IMR-90 (cell line): ENCODE measurements around the gene SUGP2. TPM values are rescaled to one million over a fixed set of nuclear protein-coding genes. Genes with fewer than 3 reads are reported as not detected.

ENCODE experiments used
- ATAC-seq: fragments of 200-7000 bp; cut with Tn5 transposase; 2 replicates; pipeline ENCODE4 v1.9.1; 2020; ENCODE audit warnings: low read depth, mild to moderate bottlenecking, moderate library complexity
- BruUV-seq: library from RNA; stranded (reverse); fragments of 400-500 nt; replicated peaks from 2 replicates; lab custom pipeline; 2021; lab: Mats Ljungman, UMichigan
- CTCF ChIA-PET: fragments of 300-600 bp; formaldehyde crosslinking; extraction: SDS; loops from one replicate; lab custom pipeline; 2021; ENCODE audit warnings: antibody characterized with exemption; lab: Yijun Ruan, JAX
- POLR2A ChIA-PET: fragments of 300-600 bp; sonication (Branson Sonifier 250); formaldehyde crosslinking; loops from one replicate; lab custom pipeline; 2022; ENCODE audit warnings: antibody characterized with exemption; ENCODE audit not compliant: unreplicated experiment; lab: Charles Lee
- DNase-seq: peaks from one replicate; pipeline ENCODE4 v3.0.0; 2013
- H2AFZ ChIP-seq: replicated peaks from 2 replicates; pipeline ENCODE3; 2013; ENCODE audit warnings: low read length, mild to moderate bottlenecking; ENCODE audit not compliant: poor library complexity
- H2AK5ac ChIP-seq: 2 replicates; pipeline ENCODE4 v1.6.1; 2013; ENCODE audit warnings: low read depth, low read length, inconsistent platforms
- H2AK9ac ChIP-seq: replicated peaks from 2 replicates; pipeline ENCODE3; 2013; ENCODE audit warnings: mild to moderate bottlenecking, low read depth, low read length, moderate library complexity; ENCODE audit not compliant: poor library complexity
- H2BK120ac ChIP-seq: 2 replicates; pipeline ENCODE4 v1.6.1; 2013; ENCODE audit warnings: low read depth, low read length, inconsistent platforms
- H2BK15ac ChIP-seq: 3 replicates; pipeline ENCODE4 v1.6.1; 2013; ENCODE audit warnings: low read depth, low read length, inconsistent platforms
- H2BK20ac ChIP-seq: 2 replicates; pipeline ENCODE4 v1.6.1; 2013; ENCODE audit warnings: low read depth, mild to moderate bottlenecking, inconsistent platforms, low read length, moderate library complexity
- H2BK5ac ChIP-seq: 2 replicates; pipeline ENCODE4 v1.6.1; 2013; ENCODE audit warnings: mild to moderate bottlenecking, low read depth, low read length, inconsistent platforms; ENCODE audit not compliant: poor library complexity, severe bottlenecking
- H3K14ac ChIP-seq: replicated peaks from 2 replicates; pipeline ENCODE4 v1.6.1; 2013; ENCODE audit warnings: low read depth, low read length, inconsistent platforms
- H3K18ac ChIP-seq: 2 replicates; pipeline ENCODE4 v1.6.1; 2013; ENCODE audit warnings: low read depth, low read length, control low read depth
- H3K23ac ChIP-seq: 2 replicates; pipeline ENCODE4 v1.6.1; 2013; ENCODE audit warnings: low read depth, low read length, inconsistent platforms
- H3K27ac ChIP-seq: 2 replicates; pipeline ENCODE4 v1.5.1; 2013; ENCODE audit warnings: mild to moderate bottlenecking, control low read depth, low read length; ENCODE audit not compliant: insufficient read depth
- H3K27me3 ChIP-seq: 2 replicates; pipeline ENCODE4 v1.6.1; 2013; ENCODE audit warnings: low read length; ENCODE audit not compliant: control insufficient read depth, insufficient read depth
- H3K36me3 ChIP-seq: 2 replicates; pipeline ENCODE4 v1.6.1; 2013; ENCODE audit warnings: low read length, mixed read lengths; ENCODE audit not compliant: control insufficient read depth, insufficient read depth
- H3K4ac ChIP-seq: 2 replicates; pipeline ENCODE4 v1.6.1; 2013; ENCODE audit warnings: low read depth, low read length, inconsistent platforms
- H3K4me1 ChIP-seq: 2 replicates; pipeline ENCODE4 v1.6.1; 2013; ENCODE audit warnings: low read length, mixed read lengths; ENCODE audit not compliant: control insufficient read depth, insufficient read depth
- H3K4me2 ChIP-seq: 2 replicates; pipeline ENCODE4 v1.6.1; 2013; ENCODE audit warnings: low read depth, mild to moderate bottlenecking, control low read depth, low read length, moderate library complexity
- H3K4me3 ChIP-seq: 2 replicates; pipeline ENCODE4 v1.5.1; 2013; ENCODE audit warnings: low read depth, mild to moderate bottlenecking, control low read depth, low read length, moderate library complexity; ENCODE audit not compliant: insufficient read depth
- H3K56ac ChIP-seq: 2 replicates; pipeline ENCODE4 v1.6.1; 2013; ENCODE audit warnings: low read length, inconsistent platforms; ENCODE audit not compliant: insufficient read depth; ENCODE audit errors: extremely low read depth
- H3K79me1 ChIP-seq, 2 experiments: 2 replicates each; pipeline ENCODE4 v1.6.1; 2013; ENCODE audit warnings: low read length in 2 of 2, inconsistent platforms in 1 of 2, low read depth in 1 of 2
- H3K9ac ChIP-seq: 2 replicates; pipeline ENCODE4 v1.6.1; 2013; ENCODE audit warnings: low read depth, low read length, control low read depth
- H3K9me1 ChIP-seq: 2 replicates; pipeline ENCODE4 v1.6.1; 2013; ENCODE audit warnings: low read length, inconsistent platforms; ENCODE audit not compliant: insufficient read depth
- H3K9me3 ChIP-seq: 2 replicates; pipeline ENCODE4 v1.6.1; 2013; ENCODE audit warnings: low read length; ENCODE audit not compliant: control insufficient read depth, insufficient read depth
- H4K20me1 ChIP-seq: 2 replicates; pipeline ENCODE4 v1.6.1; 2013; ENCODE audit warnings: low read length, inconsistent platforms; ENCODE audit not compliant: insufficient read depth
- H4K5ac ChIP-seq: 2 replicates; pipeline ENCODE4 v1.6.1; 2013; ENCODE audit warnings: mild to moderate bottlenecking, low read depth, low read length, control low read depth
- H4K8ac ChIP-seq, 2 experiments: 2 replicates each; pipeline ENCODE4 v1.6.1; 2013; ENCODE audit warnings: low read depth in 2 of 2, low read length in 2 of 2, control low read depth in 1 of 2, inconsistent platforms in 1 of 2
- H4K91ac ChIP-seq: 2 replicates; pipeline ENCODE4 v1.6.1; 2013; ENCODE audit warnings: low read depth, low read length, inconsistent platforms; ENCODE audit not compliant: insufficient read depth
- BHLHE40 ChIP-seq: fragments of 150-350 bp; IDR thresholded peaks from 2 replicates; pipeline ENCODE4 v1.6.1; 2016; ENCODE audit warnings: mild to moderate bottlenecking, low read depth, low read length
- CHD1 ChIP-seq: IDR thresholded peaks from 2 replicates; pipeline ENCODE4 v1.6.1; 2012; ENCODE audit warnings: low read depth, low read length, improper control_type of control experiment
- CTCF ChIP-seq: conservative IDR thresholded peaks from 2 replicates; pipeline ENCODE4 v1.5.1; 2012; ENCODE audit warnings: mild to moderate bottlenecking, low read depth, low read length, improper control_type of control experiment
- ELK1 ChIP-seq: fragments of 150-350 bp; IDR thresholded peaks from 2 replicates; pipeline ENCODE4 v1.6.1; 2016; ENCODE audit warnings: low read depth, mild to moderate bottlenecking, low read length, moderate library complexity, borderline replicate concordance
- FOS ChIP-seq: fragments of 150-350 bp; IDR thresholded peaks from 2 replicates; pipeline ENCODE4 v1.6.1; 2016; ENCODE audit warnings: low read depth, low read length
- MAZ ChIP-seq: IDR thresholded peaks from 2 replicates; pipeline ENCODE4 v1.6.1; 2012; ENCODE audit warnings: low read depth, mild to moderate bottlenecking, low read length, improper control_type of control experiment, moderate library complexity, borderline replicate concordance
- MXI1 ChIP-seq: IDR thresholded peaks from 2 replicates; pipeline ENCODE4 v1.6.1; 2012; ENCODE audit warnings: low read depth, mild to moderate bottlenecking, low read length, moderate library complexity, borderline replicate concordance
- NFE2L2 ChIP-seq: fragments of 150-350 bp; IDR thresholded peaks from 2 replicates; pipeline ENCODE4 v1.6.1; 2016; ENCODE audit warnings: low read depth, mild to moderate bottlenecking, low read length
- POLR2A ChIP-seq: IDR thresholded peaks from 2 replicates; pipeline ENCODE4 v1.6.1; 2012; ENCODE audit warnings: mild to moderate bottlenecking, low read depth, low read length
- RAD21 ChIP-seq: IDR thresholded peaks from 2 replicates; pipeline ENCODE4 v1.6.1; 2012; ENCODE audit warnings: low read length, improper control_type of control experiment
- RCOR1 ChIP-seq: IDR thresholded peaks from 2 replicates; pipeline ENCODE4 v1.6.1; 2012; ENCODE audit warnings: mild to moderate bottlenecking, low read length, improper control_type of control experiment; ENCODE audit not compliant: insufficient replicate concordance
- RFX5 ChIP-seq: IDR thresholded peaks from 2 replicates; pipeline ENCODE4 v1.8.0; 2012; ENCODE audit warnings: low read depth, mild to moderate bottlenecking, low read length, moderate library complexity
- SMC3 ChIP-seq: fragments of 150-350 bp; IDR thresholded peaks from 2 replicates; pipeline ENCODE4 v1.6.1; 2016; ENCODE audit warnings: low read depth, mild to moderate bottlenecking, antibody characterized with exemption, low read length, moderate library complexity
- USF2 ChIP-seq: fragments of 150-350 bp; IDR thresholded peaks from 2 replicates; pipeline ENCODE4 v1.6.1; 2017; ENCODE audit warnings: mild to moderate bottlenecking, antibody characterized with exemption, low read length, low read depth
- WGBS, 2 experiments: methylation state at CpG; one replicate each; pipeline versions ENCODE4 v1.1.5 to v1.1.7; 2013; ENCODE audit warnings: missing lambda C conversion rate in 2 of 2; ENCODE audit not compliant: insufficient read length in 1 of 2; ENCODE audit errors: extremely low coverage in 2 of 2; 5-methylcytosine and 5-hydroxymethylcytosine counted together
- dilution Hi-C: fragments of 300-500 bp; cut with HindIII; formaldehyde crosslinking; loops from one replicate; pipeline ENCODE4 v1.14.3; 2018; ENCODE audit warnings: low sequenced_read_pairs; ENCODE audit not compliant: unreplicated experiment
- in situ Hi-C: fragments of 300-500 bp; cut with MboI; formaldehyde crosslinking; loops from 3 replicates; pipeline ENCODE4 v1.14.3; 2019; ENCODE audit warnings: low sequenced_read_pairs, inconsistent platforms, mixed read lengths
- intact Hi-C: fragments of 100-400 bp; cut with micrococcal nuclease; formaldehyde crosslinking; loops from 2 replicates; pipeline ENCODE4 v1.10.0; 2022
- polyA plus RNA-seq, 3 experiments: library from polyadenylated mRNA; depleted of rRNA; stranded (reverse); fragments of >200 nt; gene quantifications; 2 replicates each; pipeline ENCODE4 v1.2.3, GENCODE V29; 2012; ENCODE audit warnings: low replicate concordance in 1 of 3
- total RNA-seq: library from RNA; depleted of rRNA; stranded (reverse); fragments of >200 nt; gene quantifications from 2 replicates; pipeline ENCODE4 v1.2.3, GENCODE V29; 2012

Gene SUGP2
- total and polyA plus RNA-seq, 2 of the 4 experiments (the other 2 are of a cell fraction): 25.8 to 69.2 TPM

DNA sequence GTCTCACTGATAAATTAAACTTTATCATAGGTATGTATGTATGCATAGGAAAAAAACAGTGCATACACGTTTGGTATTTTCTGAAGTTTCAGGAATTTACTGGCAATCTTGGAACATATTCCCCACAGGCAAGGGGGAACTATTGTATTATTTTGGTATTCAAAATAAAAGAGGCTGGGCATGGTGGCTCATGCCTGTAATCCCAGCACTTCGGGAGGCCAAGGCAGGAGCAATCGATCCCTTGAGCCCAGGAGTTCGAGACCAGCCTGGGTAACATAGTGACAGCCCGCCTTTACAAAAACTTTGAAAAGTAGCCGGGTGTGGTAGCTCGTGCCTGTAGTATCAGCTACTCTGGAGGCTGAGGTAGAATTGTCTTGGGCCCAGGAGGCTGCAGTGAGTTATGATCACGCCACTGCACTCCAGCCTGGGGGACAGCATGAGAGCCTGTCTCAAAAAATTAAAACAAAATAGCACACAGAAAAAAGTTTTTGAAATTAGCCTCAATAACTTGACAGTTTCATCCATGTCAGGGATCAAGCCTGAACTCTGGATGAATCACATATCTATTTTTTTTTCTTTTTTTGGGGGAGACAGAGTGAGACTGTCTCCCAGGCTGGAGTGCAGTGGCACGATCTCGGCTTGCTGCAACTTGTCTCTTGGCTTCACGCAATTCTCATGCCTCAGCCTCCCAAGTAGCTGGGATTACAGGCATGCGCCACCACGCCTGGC, 63.2 kb downstream of the SUGP2 start:
- Histone ChIP-seq H3K4me3 (no peak overlapping the region), H3K23ac (peak overlapping the region; percentile 24; the same call in 1 of the 2 replicates), H3K18ac (peak overlapping the region; percentile 29; the same call in 1 of the 2 replicates), H2BK15ac (peak overlapping the region; percentile 60; the same call in 1 of the 3 replicates), H3K9ac (0 out of 2 replicates have a peak overlapping the region, but pooled peaks have one; percentile 31), H3K4me2 (no peak overlapping the region), H4K5ac (peak overlapping the region; percentile 14; the same call in 1 of the 2 replicates), H3K36me3 (no peaks in the 10 kb centered on the region), H2AK5ac (peak overlapping the region; percentile 63), H3K4me1 (peaks cover 12% of the 10 kb centered on the region), H3K9me3 (no peaks in the 10 kb centered on the region), H4K91ac (peak overlapping the region; percentile 38), H3K27me3 (no peaks in the 10 kb centered on the region), H2AFZ (peak overlapping the region; percentile 79), H3K9me1 (no peaks in the 10 kb centered on the region), H3K4ac (peak overlapping the region; percentile 82), H3K27ac (peak overlapping the region; percentile 39; the same call in 1 of the 2 replicates), H2AK9ac (peak overlapping the region; percentile 91), H4K8ac (peak overlapping the region in 1 of 2 experiments; percentile 48; a peak in 2 of 4 replicates), H3K56ac (no peak overlapping the region), H2BK20ac (peak overlapping the region; percentile 57), H4K20me1 (no peaks in the 10 kb centered on the region), H2BK5ac (peak overlapping the region; percentile 44), H3K14ac (peak overlapping the region; percentile 58; the same call in 1 of the 2 replicates), H2BK120ac (peak overlapping the region; percentile 88), H3K79me1 (no peaks in the 10 kb centered on the region)
- in situ Hi-C loops (no loop called here), intact Hi-C loops (no loop called here), dilution Hi-C loops (no loop called here)
- WGBS, 2 experiments: 96% methylated on average over 6 of the region's 13 CpGs; no CpG with 5 or more reads in 1 of the 2 experiments
- DNase-seq (no peak), ATAC-seq (peak; percentile 7)
- no TSS peak for BruUV-seq
- ChIA-PET POLR2A (no interaction called here), CTCF (no interaction called here)
- TF ChIP-seq RAD21 (no peak), MXI1 (no peak), MAZ (no peak), SMC3 (no peak), FOS (no peak), RFX5 (no peak), BHLHE40 (no peak), CHD1 (no peak), USF2 (no peak), ELK1 (no peak), RCOR1 (no peak), POLR2A (no peak), NFE2L2 (no peak), CTCF (no peak)
